Large intestine (tissue), 3 donors: ENCODE results near the gene ITPKB. TPM values are rescaled to one million over a fixed set of nuclear protein-coding genes. Genes with fewer than 3 reads are reported as not detected.
A peak's percentile ranks its signal among the peaks of the same experiment; 100 is the strongest.

ENCODE experiments used
- DNase-seq, 2 donors: peaks; one replicate each; pipeline versions ENCODE4 v3.0.0 to v3.0.0-alpha.2; 2013
- H3K27ac ChIP-seq: one replicate; pipeline ENCODE4 v1.5.1; 2013; ENCODE audit warnings: low read length
- H3K27me3 ChIP-seq: 2 replicates; pipeline ENCODE4 v1.6.1; 2013; ENCODE audit warnings: low read length; ENCODE audit not compliant: control insufficient read depth, insufficient read depth
- H3K36me3 ChIP-seq: 2 replicates; pipeline ENCODE4 v1.6.1; 2013; ENCODE audit warnings: low read length; ENCODE audit not compliant: control insufficient read depth, insufficient read depth
- H3K4me1 ChIP-seq: one replicate; pipeline ENCODE4 v1.6.1; 2013; ENCODE audit warnings: low read length; ENCODE audit not compliant: control insufficient read depth, insufficient read depth
- H3K4me3 ChIP-seq: one replicate; pipeline ENCODE4 v1.5.1; 2013; ENCODE audit warnings: low read length
- H3K9me3 ChIP-seq: one replicate; pipeline ENCODE4 v1.6.1; 2013; ENCODE audit warnings: mild to moderate bottlenecking, low read depth, low read length, moderate library complexity; ENCODE audit not compliant: control insufficient read depth
- whole genome bisulfite sequencing: methylation state at CpG from one replicate; pipeline ENCODE4 v1.1.5; 2013; ENCODE audit warnings: low lambda C conversion rate; ENCODE audit not compliant: insufficient coverage; 5-methylcytosine and 5-hydroxymethylcytosine counted together
- polyA plus RNA-seq: library from polyadenylated mRNA; unstranded; fragments of 120-200 nt; gene quantifications from one replicate; pipeline ENCODE4 v1.2.1, GENCODE V29; 2013

The ITPKB gene
- polyA plus RNA-seq, 1 donor = 13.0 TPM

GRCh38 chr1:226665505-226666163 is 73.4 kb downstream of the ITPKB start:
- no peaks in the 10 kb centered on the region for H3K9me3 ChIP-seq
- DNase-seq = no peak
- H3K27ac ChIP-seq = no peak overlapping the region
- H3K4me3 ChIP-seq = no peak overlapping the region
- H3K27me3 ChIP-seq = no peaks in the 10 kb centered on the region
- no peaks in the 10 kb centered on the region for H3K36me3 ChIP-seq
- WGBS = no CpG with 5 or more reads among the region's 17 CpGs
- peaks cover 31% of the 10 kb centered on the region for H3K4me1 ChIP-seq

- no peaks in the 10 kb centered on the region for H3K36me3 ChIP-seq
- DNase-seq = peak in 1 of 2 donors; percentile 60
- H3K27ac ChIP-seq = peak overlapping the region; percentile 66
- 73% methylated on average over 3 of the region's 15 CpGs for WGBS
- no peaks in the 10 kb centered on the region for H3K27me3 ChIP-seq
- H3K4me1 ChIP-seq = peaks cover 36% of the 10 kb centered on the region
- H3K9me3 ChIP-seq = no peaks in the 10 kb centered on the region
- no peak overlapping the region for H3K4me3 ChIP-seq
These were observed 74.5 kb downstream of the ITPKB start for GRCh38 chr1:226664413-226665101.

GRCh38 chr1:226663327-226663704 is 75.8 kb downstream of the ITPKB start:
- WGBS = no CpG with 5 or more reads among the region's 7 CpGs
- no peak overlapping the region for H3K4me3 ChIP-seq
- no peak for DNase-seq
- peaks cover 36% of the 10 kb centered on the region for H3K4me1 ChIP-seq
- no peaks in the 10 kb centered on the region for H3K9me3 ChIP-seq
- H3K27me3 ChIP-seq = no peaks in the 10 kb centered on the region
- H3K36me3 ChIP-seq = no peaks in the 10 kb centered on the region
- peak overlapping the region; percentile 66 for H3K27ac ChIP-seq

- Histone ChIP-seq H3K27ac (peak overlapping the region; percentile 66), H3K9me3 (no peaks in the 10 kb centered on the region), H3K4me3 (no peak overlapping the region), H3K36me3 (no peaks in the 10 kb centered on the region), H3K4me1 (peaks cover 38% of the 10 kb centered on the region), H3K27me3 (no peaks in the 10 kb centered on the region)
- no CpG with 5 or more reads among the region's 13 CpGs for WGBS
- peak in 1 of 2 donors; percentile 57 for DNase-seq
These were observed 76.3 kb downstream of the ITPKB start for GRCh38 chr1:226662642-226663326.

GRCh38 chr1:226661965-226662364 is 77.1 kb downstream of the ITPKB start:
- Histone ChIP-seq H3K27ac (no peak overlapping the region), H3K4me1 (peaks cover 42% of the 10 kb centered on the region), H3K27me3 (no peaks in the 10 kb centered on the region), H3K9me3 (no peaks in the 10 kb centered on the region), H3K4me3 (no peak overlapping the region), H3K36me3 (no peaks in the 10 kb centered on the region)
- no peak for DNase-seq
- WGBS = no CpG with 5 or more reads among the region's 6 CpGs

- DNase-seq = no peak
- Histone ChIP-seq H3K4me3 (no peak overlapping the region), H3K27ac (peak overlapping the region; percentile 15), H3K4me1 (peaks cover 49% of the 10 kb centered on the region), H3K27me3 (no peaks in the 10 kb centered on the region), H3K36me3 (no peaks in the 10 kb centered on the region), H3K9me3 (no peaks in the 10 kb centered on the region)
- WGBS = no CpG with 5 or more reads among the region's 2 CpGs
These were observed 77.8 kb downstream of the ITPKB start for GRCh38 chr1:226661271-226661670.

GRCh38 chr1:226660410-226661182 is 78.5 kb downstream of the ITPKB start:
- peaks cover 52% of the 10 kb centered on the region for H3K4me1 ChIP-seq
- no CpG with 5 or more reads among the region's 17 CpGs for WGBS
- no peaks in the 10 kb centered on the region for H3K27me3 ChIP-seq
- DNase-seq = no peak
- H3K27ac ChIP-seq = peak overlapping the region; percentile 31
- H3K4me3 ChIP-seq = no peak overlapping the region
- H3K36me3 ChIP-seq = no peaks in the 10 kb centered on the region
- H3K9me3 ChIP-seq = no peaks in the 10 kb centered on the region

GRCh38 chr1:226659641-226660040 is 79.4 kb downstream of the ITPKB start:
- no peak for DNase-seq
- no peaks in the 10 kb centered on the region for H3K9me3 ChIP-seq
- H3K27me3 ChIP-seq = no peaks in the 10 kb centered on the region
- no peaks in the 10 kb centered on the region for H3K36me3 ChIP-seq
- peaks cover 54% of the 10 kb centered on the region for H3K4me1 ChIP-seq
- no CpG with 5 or more reads among the region's 5 CpGs for WGBS
- no peak overlapping the region for H3K4me3 ChIP-seq
- H3K27ac ChIP-seq = no peak overlapping the region

- H3K4me1 ChIP-seq = peaks cover 56% of the 10 kb centered on the region
These were observed 79.9 kb downstream of the ITPKB start for GRCh38 chr1:226659136-226659535.

GRCh38 chr1:226658546-226659125 is 80.4 kb downstream of the ITPKB start:
- H3K27me3 ChIP-seq = no peaks in the 10 kb centered on the region
- no peak for DNase-seq
- peaks cover 57% of the 10 kb centered on the region for H3K4me1 ChIP-seq
- no peak overlapping the region for H3K4me3 ChIP-seq
- 100% methylated on average over 2 of the region's 22 CpGs for WGBS
- no peaks in the 10 kb centered on the region for H3K9me3 ChIP-seq
- H3K36me3 ChIP-seq = no peaks in the 10 kb centered on the region
- H3K27ac ChIP-seq = no peak overlapping the region

More at GRCh38 chr1:226659136-226659535, 79.9 kb downstream of the ITPKB start:
- Histone ChIP-seq H3K36me3 (no peaks in the 10 kb centered on the region), H3K27me3 (no peaks in the 10 kb centered on the region), H3K9me3 (no peaks in the 10 kb centered on the region), H3K4me3 (no peak overlapping the region), H3K27ac (no peak overlapping the region)
- WGBS = no CpG with 5 or more reads among the region's 5 CpGs
- no peak for DNase-seq
